Suprapubic skin (tissue), 3 donors: ENCODE results near the gene GAS2L3.

ENCODE experiments used
- CTCF ChIP-seq, 2 donors: fragments of 200-600 bp in 1 of 2; fragments of 450-650 bp in 1 of 2; sonication (generic) in 1 of 2; IDR thresholded peaks; one replicate each; pipeline ENCODE4 v1.5.1; 2016 to 2019; ENCODE audit warnings: antibody characterized with exemption in 2 of 2, mild to moderate bottlenecking in 1 of 2, moderate library complexity in 1 of 2
- POLR2A ChIP-seq, 2 donors: fragments of 450-650 bp; IDR thresholded peaks; one replicate each; pipeline ENCODE4 v1.6.1; 2017; ENCODE audit warnings: antibody characterized with exemption in 2 of 2, mild to moderate bottlenecking in 2 of 2, moderate library complexity in 2 of 2

GRCh38 chr12:100545092-100545491 lies 28.4 kb upstream of the GAS2L3 start:
- TF ChIP-seq POLR2A (IDR thresholded peaks at IDR 0.05) (no peak), CTCF (IDR thresholded peaks at IDR 0.05) (no peak)
